ENCODE data around the gene GPR142. TPM values are rescaled to one million over a fixed set of nuclear protein-coding genes. Genes with fewer than 3 reads are reported as not detected.

Gene GPR142
- total and polyA plus RNA-seq, 2 of the 13 experiments (the other 11 are each of a cell fraction or from before 2014, with no cell fraction given) = not detected

DNA sequence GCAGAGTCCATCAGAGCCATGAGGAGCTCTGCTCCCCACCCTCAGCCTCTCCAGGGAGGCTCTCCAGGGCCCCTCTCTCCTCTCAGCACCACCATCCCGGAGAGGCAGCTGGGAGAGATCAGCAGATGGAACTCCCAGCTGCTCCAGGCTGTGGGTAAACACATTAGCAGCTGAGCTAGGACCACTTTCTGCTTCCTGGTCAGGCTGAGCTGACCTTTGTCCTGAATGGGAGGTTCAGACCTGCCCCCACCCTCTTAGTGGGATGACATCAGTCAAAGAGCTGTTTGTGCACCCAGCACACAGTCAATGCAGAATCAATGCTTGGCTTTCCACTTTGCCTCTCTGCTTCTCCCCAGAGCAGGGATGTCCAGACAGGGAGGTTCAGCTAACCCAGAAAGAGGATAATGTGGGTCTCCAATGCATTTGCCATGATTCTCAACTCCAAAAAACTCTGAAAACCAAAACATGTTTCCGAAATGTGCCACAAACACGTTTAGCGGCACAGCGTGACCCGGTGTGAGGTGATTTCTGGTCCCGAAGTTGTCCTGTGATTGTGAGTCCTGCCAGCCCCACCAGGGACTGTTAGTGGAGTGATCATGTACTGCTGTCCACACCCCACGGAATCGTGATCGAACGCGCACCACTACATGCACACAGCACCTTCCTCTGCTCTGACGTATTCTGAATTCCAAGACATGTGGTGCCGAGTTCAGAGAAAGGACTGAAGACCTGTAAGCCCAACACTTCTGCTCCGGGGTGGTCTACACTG lies 6.7 kb downstream of the GPR142 start (continued):
- TF ChIP-seq, protein P1, sequence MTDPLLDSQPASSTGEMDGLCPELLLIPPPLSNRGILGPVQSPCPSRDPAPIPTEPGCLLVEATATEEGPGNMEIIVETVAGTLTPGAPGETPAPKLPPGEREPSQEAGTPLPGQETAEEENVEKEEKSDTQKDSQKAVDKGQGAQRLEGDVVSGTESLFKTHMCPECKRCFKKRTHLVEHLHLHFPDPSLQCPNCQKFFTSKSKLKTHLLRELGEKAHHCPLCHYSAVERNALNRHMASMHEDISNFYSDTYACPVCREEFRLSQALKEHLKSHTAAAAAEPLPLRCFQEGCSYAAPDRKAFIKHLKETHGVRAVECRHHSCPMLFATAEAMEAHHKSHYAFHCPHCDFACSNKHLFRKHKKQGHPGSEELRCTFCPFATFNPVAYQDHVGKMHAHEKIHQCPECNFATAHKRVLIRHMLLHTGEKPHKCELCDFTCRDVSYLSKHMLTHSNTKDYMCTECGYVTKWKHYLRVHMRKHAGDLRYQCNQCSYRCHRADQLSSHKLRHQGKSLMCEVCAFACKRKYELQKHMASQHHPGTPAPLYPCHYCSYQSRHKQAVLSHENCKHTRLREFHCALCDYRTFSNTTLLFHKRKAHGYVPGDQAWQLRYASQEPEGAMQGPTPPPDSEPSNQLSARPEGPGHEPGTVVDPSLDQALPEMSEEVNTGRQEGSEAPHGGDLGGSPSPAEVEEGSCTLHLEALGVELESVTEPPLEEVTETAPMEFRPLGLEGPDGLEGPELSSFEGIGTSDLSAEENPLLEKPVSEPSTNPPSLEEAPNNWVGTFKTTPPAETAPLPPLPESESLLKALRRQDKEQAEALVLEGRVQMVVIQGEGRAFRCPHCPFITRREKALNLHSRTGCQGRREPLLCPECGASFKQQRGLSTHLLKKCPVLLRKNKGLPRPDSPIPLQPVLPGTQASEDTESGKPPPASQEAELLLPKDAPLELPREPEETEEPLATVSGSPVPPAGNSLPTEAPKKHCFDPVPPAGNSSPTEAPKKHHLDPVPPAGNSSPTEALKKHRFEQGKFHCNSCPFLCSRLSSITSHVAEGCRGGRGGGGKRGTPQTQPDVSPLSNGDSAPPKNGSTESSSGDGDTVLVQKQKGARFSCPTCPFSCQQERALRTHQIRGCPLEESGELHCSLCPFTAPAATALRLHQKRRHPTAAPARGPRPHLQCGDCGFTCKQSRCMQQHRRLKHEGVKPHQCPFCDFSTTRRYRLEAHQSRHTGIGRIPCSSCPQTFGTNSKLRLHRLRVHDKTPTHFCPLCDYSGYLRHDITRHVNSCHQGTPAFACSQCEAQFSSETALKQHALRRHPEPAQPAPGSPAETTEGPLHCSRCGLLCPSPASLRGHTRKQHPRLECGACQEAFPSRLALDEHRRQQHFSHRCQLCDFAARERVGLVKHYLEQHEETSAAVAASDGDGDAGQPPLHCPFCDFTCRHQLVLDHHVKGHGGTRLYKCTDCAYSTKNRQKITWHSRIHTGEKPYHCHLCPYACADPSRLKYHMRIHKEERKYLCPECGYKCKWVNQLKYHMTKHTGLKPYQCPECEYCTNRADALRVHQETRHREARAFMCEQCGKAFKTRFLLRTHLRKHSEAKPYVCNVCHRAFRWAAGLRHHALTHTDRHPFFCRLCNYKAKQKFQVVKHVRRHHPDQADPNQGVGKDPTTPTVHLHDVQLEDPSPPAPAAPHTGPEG (CRISPR knock-in tag; IDR thresholded peaks at IDR 0.05) = no peak
- TF ChIP-seq SMAD1 (CRISPR knock-in tag; IDR thresholded peaks at IDR 0.05; ENCODE audit: borderline replicate concordance, low read depth) (no peak), RELA (CRISPR knock-in tag; IDR thresholded peaks at IDR 0.05) (no peak), CBX2 (IDR thresholded peaks at IDR 0.05; ENCODE audit: low read depth, low read length) (no peak), CBX2 (CRISPR knock-in tag; IDR thresholded peaks at IDR 0.05; ENCODE audit: low read depth) (no peak), TBP (CRISPR knock-in tag; IDR thresholded peaks at IDR 0.05) (no peak), ZKSCAN5 (CRISPR knock-in tag; IDR thresholded peaks at IDR 0.05) (0 out of 2 replicates have a peak, but pooled peaks have one; percentile 25), CENPX (CRISPR knock-in tag; IDR thresholded peaks at IDR 0.05) (no peak), REXO4 (CRISPR knock-in tag; IDR thresholded peaks at IDR 0.05; ENCODE audit: borderline replicate concordance) (no peak), ZNF12 (CRISPR knock-in tag; IDR thresholded peaks at IDR 0.05) (no peak), ZNF7 (CRISPR knock-in tag; IDR thresholded peaks at IDR 0.05) (no peak), KLF9 (CRISPR knock-in tag; IDR thresholded peaks at IDR 0.05; ENCODE audit: low read depth) (no peak; the same call in 1 of the 2 replicates)
- TF ChIP-seq, protein P2, sequence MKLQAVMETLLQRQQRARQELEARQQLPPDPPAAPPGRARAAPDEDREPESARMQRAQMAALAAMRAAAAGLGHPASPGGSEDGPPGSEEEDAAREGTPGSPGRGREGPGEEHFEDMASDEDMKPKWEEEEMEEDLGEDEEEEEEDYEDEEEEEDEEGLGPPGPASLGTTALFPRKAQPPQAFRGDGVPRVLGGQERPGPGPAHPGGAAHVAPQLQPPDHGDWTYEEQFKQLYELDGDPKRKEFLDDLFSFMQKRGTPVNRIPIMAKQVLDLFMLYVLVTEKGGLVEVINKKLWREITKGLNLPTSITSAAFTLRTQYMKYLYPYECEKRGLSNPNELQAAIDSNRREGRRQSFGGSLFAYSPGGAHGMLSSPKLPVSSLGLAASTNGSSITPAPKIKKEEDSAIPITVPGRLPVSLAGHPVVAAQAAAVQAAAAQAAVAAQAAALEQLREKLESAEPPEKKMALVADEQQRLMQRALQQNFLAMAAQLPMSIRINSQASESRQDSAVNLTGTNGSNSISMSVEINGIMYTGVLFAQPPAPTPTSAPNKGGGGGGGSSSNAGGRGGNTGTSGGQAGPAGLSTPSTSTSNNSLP (IDR thresholded peaks at IDR 0.05; ENCODE audit: low read depth, low read length) = no peak
- TF ChIP-seq, protein P3, sequence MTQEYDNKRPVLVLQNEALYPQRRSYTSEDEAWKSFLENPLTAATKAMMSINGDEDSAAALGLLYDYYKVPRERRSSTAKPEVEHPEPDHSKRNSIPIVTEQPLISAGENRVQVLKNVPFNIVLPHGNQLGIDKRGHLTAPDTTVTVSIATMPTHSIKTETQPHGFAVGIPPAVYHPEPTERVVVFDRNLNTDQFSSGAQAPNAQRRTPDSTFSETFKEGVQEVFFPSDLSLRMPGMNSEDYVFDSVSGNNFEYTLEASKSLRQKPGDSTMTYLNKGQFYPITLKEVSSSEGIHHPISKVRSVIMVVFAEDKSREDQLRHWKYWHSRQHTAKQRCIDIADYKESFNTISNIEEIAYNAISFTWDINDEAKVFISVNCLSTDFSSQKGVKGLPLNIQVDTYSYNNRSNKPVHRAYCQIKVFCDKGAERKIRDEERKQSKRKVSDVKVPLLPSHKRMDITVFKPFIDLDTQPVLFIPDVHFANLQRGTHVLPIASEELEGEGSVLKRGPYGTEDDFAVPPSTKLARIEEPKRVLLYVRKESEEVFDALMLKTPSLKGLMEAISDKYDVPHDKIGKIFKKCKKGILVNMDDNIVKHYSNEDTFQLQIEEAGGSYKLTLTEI (CRISPR knock-in tag; conservative IDR thresholded peaks at IDR 0.05) = no peak
- TF ChIP-seq, protein P4, sequence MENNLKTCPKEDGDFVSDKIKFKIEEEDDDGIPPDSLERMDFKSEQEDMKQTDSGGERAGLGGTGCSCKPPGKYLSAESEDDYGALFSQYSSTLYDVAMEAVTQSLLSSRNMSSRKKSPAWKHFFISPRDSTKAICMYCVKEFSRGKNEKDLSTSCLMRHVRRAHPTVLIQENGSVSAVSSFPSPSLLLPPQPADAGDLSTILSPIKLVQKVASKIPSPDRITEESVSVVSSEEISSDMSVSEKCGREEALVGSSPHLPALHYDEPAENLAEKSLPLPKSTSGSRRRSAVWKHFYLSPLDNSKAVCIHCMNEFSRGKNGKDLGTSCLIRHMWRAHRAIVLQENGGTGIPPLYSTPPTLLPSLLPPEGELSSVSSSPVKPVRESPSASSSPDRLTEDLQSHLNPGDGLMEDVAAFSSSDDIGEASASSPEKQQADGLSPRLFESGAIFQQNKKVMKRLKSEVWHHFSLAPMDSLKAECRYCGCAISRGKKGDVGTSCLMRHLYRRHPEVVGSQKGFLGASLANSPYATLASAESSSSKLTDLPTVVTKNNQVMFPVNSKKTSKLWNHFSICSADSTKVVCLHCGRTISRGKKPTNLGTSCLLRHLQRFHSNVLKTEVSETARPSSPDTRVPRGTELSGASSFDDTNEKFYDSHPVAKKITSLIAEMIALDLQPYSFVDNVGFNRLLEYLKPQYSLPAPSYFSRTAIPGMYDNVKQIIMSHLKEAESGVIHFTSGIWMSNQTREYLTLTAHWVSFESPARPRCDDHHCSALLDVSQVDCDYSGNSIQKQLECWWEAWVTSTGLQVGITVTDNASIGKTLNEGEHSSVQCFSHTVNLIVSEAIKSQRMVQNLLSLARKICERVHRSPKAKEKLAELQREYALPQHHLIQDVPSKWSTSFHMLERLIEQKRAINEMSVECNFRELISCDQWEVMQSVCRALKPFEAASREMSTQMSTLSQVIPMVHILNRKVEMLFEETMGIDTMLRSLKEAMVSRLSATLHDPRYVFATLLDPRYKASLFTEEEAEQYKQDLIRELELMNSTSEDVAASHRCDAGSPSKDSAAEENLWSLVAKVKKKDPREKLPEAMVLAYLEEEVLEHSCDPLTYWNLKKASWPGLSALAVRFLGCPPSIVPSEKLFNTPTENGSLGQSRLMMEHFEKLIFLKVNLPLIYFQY (CRISPR knock-in tag; IDR thresholded peaks at IDR 0.05; ENCODE audit: borderline replicate concordance) = no peak; the same call in 1 of the 2 replicates

All from HepG2 (cell line).